GM13977 (cell line): ENCODE data around the gene CAMKMT.

Source experiments
- DNase-seq: peaks from one replicate; pipeline ENCODE4 v3.0.0; 2012; ENCODE audit warnings: low spot score
- CTCF ChIP-seq: IDR thresholded peaks from 2 replicates; pipeline ENCODE4 v1.5.1; 2012; ENCODE audit warnings: mild to moderate bottlenecking, control low read depth; ENCODE audit not compliant: insufficient read depth; ENCODE audit errors: extremely low read depth, missing control alignments
- in situ Hi-C: fragments of 300-500 bp; cut with MboI; formaldehyde crosslinking; loops from one replicate; pipeline ENCODE4 v1.12.0; 2022; ENCODE audit warnings: low sequenced_read_pairs, low pct_unique_long_range_greater_than_20kb, mixed read lengths, inconsistent platforms; ENCODE audit not compliant: unreplicated experiment

Gene CAMKMT

GRCh38 chr2:44335806-44336538, 25.8 kb upstream of the CAMKMT start:
- no peak for TF ChIP-seq CTCF
- no peak for DNase-seq
- in situ Hi-C loops: no loop called here

GRCh38 chr2:44342854-44343253, 18.9 kb upstream of the CAMKMT start:
- in situ Hi-C loops: no loop called here
- TF ChIP-seq CTCF: peak; percentile 38
- no peak for DNase-seq

- DNase-seq: no peak
- no peak for TF ChIP-seq CTCF
- in situ Hi-C loops: no loop called here
These were observed 14.2 kb upstream of the CAMKMT start for GRCh38 chr2:44347526-44347925.

GRCh38 chr2:44348400-44348799, 13.3 kb upstream of the CAMKMT start:
- TF ChIP-seq CTCF: no peak
- no peak for DNase-seq
- in situ Hi-C loops: no loop called here

GRCh38 chr2:44349506-44349905, 12.2 kb upstream of the CAMKMT start:
- TF ChIP-seq CTCF: no peak
- in situ Hi-C loops: no loop called here
- DNase-seq: no peak

GRCh38 chr2:44351088-44351487, 10.7 kb upstream of the CAMKMT start:
- TF ChIP-seq CTCF: no peak
- in situ Hi-C loops: no loop called here

More at GRCh38 chr2:44351088-44351487, 10.7 kb upstream of the CAMKMT start:
- DNase-seq: no peak
